LNCaP clone FGC (cell line): ENCODE results near the gene EFHC1.

Source experiments
- DNase-seq: peaks from one replicate; pipeline ENCODE4 v3.0.0-alpha.2; 2011; ENCODE audit warnings: low read depth
- H3K4me3 ChIP-seq: 2 replicates; pipeline ENCODE4 v1.5.1; 2011; ENCODE audit warnings: mild to moderate bottlenecking, low read depth, low read length, control low read depth
- TF ChIP-seq, protein P1 (sequence below): IDR thresholded peaks from 2 replicates; pipeline ENCODE4 v1.5.1; 2012; ENCODE audit warnings: mild to moderate bottlenecking; ENCODE audit not compliant: control insufficient read depth, insufficient read depth; ENCODE audit errors: extremely low read depth

EFHC1 gene

DNA sequence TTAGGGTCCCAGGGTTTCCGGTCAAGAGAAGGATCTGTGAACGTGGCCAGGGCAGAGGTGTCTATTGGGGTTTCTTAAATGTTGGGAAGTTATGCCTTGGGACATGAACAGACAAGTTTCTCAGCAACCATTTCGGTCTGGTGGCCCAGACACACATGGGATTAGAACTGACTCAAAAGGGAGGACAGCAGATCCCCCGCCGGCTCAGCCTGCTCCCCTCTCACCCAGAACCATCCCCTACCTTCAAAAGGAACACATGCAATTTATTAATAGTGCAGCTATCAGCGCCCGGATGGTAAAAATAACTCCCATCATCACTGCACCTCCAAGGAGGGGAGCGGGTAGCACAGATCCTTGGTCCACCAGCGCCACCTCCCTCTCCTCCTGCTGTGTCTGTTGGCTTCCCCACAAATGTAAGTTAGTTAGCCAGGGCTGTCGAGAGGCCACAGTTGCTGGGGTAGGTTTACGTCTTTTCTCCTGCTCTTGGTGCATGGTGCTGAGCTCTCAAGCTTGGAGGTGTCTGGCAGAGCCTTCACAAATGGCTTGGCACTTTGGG lies 79.6 kb downstream of the EFHC1 start:
- TF ChIP-seq, protein P1, sequence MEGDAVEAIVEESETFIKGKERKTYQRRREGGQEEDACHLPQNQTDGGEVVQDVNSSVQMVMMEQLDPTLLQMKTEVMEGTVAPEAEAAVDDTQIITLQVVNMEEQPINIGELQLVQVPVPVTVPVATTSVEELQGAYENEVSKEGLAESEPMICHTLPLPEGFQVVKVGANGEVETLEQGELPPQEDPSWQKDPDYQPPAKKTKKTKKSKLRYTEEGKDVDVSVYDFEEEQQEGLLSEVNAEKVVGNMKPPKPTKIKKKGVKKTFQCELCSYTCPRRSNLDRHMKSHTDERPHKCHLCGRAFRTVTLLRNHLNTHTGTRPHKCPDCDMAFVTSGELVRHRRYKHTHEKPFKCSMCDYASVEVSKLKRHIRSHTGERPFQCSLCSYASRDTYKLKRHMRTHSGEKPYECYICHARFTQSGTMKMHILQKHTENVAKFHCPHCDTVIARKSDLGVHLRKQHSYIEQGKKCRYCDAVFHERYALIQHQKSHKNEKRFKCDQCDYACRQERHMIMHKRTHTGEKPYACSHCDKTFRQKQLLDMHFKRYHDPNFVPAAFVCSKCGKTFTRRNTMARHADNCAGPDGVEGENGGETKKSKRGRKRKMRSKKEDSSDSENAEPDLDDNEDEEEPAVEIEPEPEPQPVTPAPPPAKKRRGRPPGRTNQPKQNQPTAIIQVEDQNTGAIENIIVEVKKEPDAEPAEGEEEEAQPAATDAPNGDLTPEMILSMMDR = no peak
- no peak for DNase-seq
- H3K4me3 ChIP-seq = no peak overlapping the region

DNA sequence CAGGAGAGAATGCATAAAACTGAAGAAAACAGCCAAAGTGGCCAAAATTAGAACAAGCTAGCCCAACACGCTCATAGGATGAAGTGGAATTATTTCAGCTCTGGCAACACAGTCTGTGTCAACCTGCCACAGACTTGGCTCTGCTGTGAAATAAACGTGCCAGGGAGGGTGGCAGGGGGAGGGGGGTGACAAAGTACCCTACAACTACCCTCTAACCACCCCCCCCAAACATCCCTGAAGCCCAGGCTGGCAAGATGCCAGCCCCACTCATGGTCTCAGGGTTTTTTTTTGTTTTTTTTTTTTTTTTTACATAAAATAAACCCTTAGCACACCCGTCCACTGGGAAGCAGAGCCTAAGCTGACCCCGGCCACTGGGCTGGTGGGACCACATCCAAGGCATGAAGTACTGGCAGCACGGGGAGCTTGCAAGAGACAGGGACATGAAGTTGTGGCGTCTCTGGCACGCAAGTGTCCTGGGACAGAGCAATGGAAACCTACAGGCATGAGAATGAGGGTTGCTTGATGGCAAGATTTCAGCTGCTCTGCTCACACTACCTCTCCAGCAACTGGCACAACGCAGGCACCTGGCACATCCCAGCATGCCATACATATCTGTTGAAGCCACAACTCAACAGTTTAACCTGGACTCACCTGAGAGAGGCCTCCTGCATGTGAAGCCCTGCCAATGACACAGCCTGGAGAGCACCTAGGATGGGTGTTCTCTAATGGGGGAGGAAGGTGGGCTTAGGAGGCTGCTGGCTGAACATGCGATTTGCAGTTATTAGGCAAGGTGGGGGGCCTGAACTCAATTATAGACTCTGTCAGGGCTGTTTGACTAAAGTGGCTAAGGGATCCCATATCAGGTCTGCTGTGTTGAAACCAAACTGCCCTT lies 80.3 kb downstream of the EFHC1 start:
- DNase-seq = no peak
- TF ChIP-seq, protein P1 = no peak
- no peak overlapping the region for H3K4me3 ChIP-seq

DNA sequence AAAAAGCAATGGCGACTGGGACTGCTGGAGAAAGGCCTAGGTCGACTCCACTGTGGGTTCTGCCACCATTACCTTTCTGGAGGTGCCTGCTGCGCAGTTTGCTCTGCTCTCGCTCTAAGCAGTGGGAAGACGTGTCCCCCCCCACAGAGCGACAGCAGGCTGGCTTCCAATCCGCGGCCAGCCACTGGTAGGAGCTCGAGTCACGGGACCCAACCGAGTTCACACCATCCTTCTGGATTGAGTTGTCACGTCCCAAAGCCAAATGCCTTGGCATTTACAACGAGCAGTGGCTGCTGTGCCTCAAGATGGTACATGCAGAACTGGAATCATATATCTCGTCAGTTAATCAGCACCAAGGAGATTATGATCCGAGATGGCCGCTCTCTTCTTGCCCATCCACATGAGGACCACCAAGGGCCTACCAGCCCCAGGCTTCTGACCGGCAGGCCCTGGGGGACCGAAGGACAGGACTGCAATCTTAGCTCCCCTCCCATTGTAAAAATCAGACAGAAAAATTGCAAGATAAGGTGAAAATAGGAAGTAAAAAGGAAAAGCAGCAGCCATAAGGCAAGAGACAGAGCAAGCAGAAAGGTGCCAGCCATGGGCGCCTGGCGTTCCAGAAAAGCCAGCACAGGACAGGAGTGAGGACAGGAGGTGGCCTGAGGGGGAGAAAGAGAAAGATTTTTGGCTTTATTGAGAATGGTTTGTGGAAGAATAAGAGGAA lies 82.3 kb downstream of the EFHC1 start:
- no peak for DNase-seq
- TF ChIP-seq, protein P1 = no peak
- no peak overlapping the region for H3K4me3 ChIP-seq

DNA sequence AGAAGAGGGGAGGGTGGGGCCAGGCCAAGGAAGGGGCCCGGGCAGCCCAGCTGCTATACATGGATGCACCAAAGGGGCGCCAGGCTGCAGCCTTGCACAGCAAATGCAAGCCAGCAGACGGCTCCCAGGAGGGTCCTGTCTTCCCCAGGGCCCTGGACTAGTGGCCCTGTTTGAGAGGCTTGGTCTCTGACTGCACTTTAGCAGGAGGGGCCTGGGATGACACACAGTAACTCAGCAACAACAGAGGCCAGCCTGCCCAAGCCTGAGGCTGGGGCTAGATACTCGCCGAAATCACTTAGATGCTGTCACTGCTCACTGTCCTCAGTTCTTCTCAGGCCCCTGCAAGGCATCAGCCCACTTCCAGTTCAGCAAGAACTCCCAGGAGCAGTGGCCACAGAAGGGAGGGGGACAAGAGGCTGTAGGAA lies 83.2 kb downstream of the EFHC1 start:
- TF ChIP-seq, protein P1 = no peak
- no peak for DNase-seq
- H3K4me3 ChIP-seq = no peak overlapping the region

DNA sequence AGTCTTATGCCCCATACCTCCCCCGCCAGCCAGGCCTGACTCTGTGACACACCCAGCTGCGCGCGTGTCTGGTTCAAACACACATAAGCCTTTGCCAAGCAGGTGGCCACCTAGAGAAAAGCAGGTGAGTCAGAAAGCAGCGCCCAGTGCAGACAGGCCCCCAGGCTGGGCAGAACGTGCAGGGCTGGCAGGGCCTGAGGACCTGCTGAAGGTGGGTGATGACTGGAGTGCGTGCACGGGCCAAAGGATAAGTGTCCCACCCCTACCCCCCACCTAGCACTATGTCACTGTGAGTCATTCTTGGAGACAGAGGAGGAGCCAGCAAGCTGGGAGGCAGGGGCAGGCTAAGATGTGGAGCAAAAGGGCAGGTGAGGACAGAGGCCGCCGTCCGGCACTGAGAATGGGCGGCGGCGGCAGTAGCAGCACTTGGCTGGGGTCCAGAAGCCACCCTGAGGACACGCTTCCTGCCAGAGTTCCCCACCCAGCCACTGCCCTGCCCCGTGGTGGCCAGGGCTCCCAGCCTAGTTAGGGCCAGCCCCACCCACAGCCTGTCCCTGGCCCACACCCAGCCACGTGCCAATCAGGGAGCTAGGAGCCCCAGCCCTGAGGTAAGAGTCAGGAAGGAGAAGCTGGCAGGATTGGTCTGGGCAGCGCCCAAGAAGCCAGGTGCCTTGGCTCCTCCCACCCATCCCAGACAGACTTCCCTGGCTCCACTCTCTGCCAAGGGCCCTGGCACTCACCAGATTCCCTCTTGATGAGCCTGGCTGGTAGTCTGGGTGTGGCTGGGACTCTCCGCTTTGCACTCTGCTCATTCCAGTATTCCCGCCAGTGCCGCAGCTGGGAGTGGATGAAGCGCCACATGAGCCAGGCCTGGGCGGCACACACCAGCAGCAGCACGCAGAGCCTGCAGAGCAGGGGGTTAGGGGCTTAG lies 84.0 kb downstream of the EFHC1 start:
- H3K4me3 ChIP-seq = peak overlapping the region; percentile 7; the same call in 1 of the 2 replicates
- peak; percentile 99 for DNase-seq
- TF ChIP-seq, protein P1 = no peak

DNA sequence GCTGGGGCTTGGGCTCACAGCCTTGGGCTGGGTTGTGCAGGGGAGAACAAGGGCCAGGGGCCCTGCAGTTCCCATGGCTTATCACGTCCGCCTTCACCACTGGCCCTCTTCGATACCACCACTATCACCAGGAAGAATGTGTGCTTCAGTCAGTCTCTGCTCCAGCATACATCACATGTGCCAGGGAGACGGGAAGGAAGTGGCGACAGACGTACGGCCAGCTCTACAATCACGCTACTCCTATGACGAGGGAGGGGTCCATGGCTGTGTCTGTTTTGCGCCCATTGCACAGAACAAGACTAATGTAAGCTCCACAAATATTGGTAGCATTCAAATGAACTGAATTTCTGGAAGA lies 84.6 kb downstream of the EFHC1 start:
- TF ChIP-seq, protein P1 = no peak
- H3K4me3 ChIP-seq = no peak overlapping the region
- DNase-seq = no peak
